GM18502 (cell line): ENCODE data around the gene MYOZ2.

Experiments
- ATAC-seq: cut with Tn5 transposase; IDR thresholded peaks from one replicate; pipeline ENCODE4 v1.9.1; 2021; ENCODE audit warnings: mild to moderate bottlenecking; ENCODE audit not compliant: unreplicated experiment, poor library complexity

MYOZ2 gene

DNA sequence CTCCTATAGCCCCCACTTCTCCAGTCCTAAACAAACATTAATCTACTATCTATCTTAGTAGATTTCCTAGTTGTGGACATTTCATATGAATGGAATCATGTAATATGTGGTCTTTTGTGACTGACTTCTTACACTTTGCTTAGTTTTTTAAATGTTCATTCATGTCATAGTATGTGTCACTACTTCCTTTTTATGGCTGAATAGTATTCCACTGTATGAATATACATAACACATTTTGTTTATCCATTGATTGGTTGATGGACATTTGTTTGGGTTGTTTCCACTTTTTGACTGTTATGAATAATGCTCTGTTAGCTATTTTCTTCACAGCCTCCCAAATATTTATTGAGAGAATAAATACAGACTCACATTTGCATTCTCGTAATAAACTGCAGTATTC lies 96.7 kb downstream of the MYOZ2 start:
- no peak for ATAC-seq

DNA sequence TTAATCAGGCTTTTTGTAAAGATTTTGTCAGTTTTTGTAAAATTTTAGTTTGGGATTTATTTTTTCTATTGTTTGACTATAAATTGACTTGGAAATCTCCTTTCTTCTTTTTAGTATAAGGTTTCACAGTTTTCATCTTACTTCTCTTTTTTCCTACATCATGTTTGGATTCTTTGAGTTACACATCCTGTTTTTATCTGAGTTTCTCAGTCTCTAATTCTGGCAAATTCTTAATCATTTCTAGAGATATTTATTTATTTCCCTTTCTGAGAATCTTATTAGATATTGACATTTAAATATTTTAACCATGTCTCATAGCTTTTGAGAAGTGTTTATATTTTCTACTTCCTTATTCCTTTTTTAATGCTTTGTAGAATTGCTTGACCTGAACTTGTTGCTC lies 97.6 kb downstream of the MYOZ2 start:
- ATAC-seq: no peak

- no peak for ATAC-seq
Measured at GRCh38 chr4:119233750-119234149, 98.1 kb downstream of the MYOZ2 start.

GRCh38 chr4:119237201-119237600 lies 101.6 kb downstream of the MYOZ2 start:
- ATAC-seq: no peak
